Gastroesophageal sphincter (tissue), 4 donors: ENCODE data around the gene NKD2. TPM values are rescaled to one million over a fixed set of nuclear protein-coding genes. Genes with fewer than 3 reads are reported as not detected.

Source experiments
- ATAC-seq: fragments of 150-250 bp; one replicate; pipeline ENCODE4 v1.9.1; 2016; ENCODE audit warnings: mild to moderate bottlenecking, moderate library complexity
- H3K27ac ChIP-seq, 4 donors: fragments of 200-600 bp; sonication (generic) in 3 of 4; 1 replicate in 3 of 4; 2 replicates in 1 of 4; pipeline ENCODE4 v1.5.1; 2016 to 2019
- H3K27me3 ChIP-seq: fragments of 200-600 bp; sonication (generic); one replicate; pipeline ENCODE4 v1.5.1; 2019
- H3K36me3 ChIP-seq, 2 donors: fragments of 200-600 bp; sonication (generic); one replicate each; pipeline ENCODE4 v1.5.1; 2019; ENCODE audit warnings: control low read depth in 1 of 2
- H3K4me1 ChIP-seq, 3 donors: fragments of 200-600 bp; sonication (generic); 1 replicate in 2 of 3; 2 replicates in 1 of 3; pipeline ENCODE4 v1.5.1; 2016 to 2019; ENCODE audit warnings: control low read depth in 2 of 3
- H3K4me3 ChIP-seq, 2 donors: fragments of 200-600 bp; sonication (generic); one replicate each; pipeline ENCODE4 v1.5.1; 2019; ENCODE audit warnings: mild to moderate bottlenecking in 1 of 2, moderate library complexity in 1 of 2
- H3K9me3 ChIP-seq, 3 donors: fragments of 200-600 bp; sonication (generic); one replicate each; pipeline ENCODE4 v1.5.1; 2017 to 2019; ENCODE audit warnings: control low read depth in 2 of 3
- CTCF ChIP-seq, 4 experiments: fragments of 200-600 bp in 2 of 4; fragments of 450-650 bp in 2 of 4; sonication (generic) in 1 of 4; IDR thresholded peaks; one replicate each; pipeline ENCODE4 v1.5.1; 2017 to 2019; ENCODE audit warnings: antibody characterized with exemption in 4 of 4, mild to moderate bottlenecking in 2 of 4, moderate library complexity in 2 of 4
- EP300 ChIP-seq: sonication (generic); formaldehyde crosslinking; IDR thresholded peaks from one replicate; pipeline ENCODE4 v1.6.1; 2017; ENCODE audit warnings: antibody characterized with exemption, mild to moderate bottlenecking
- POLR2A ChIP-seq, 2 donors: fragments of 450-650 bp; IDR thresholded peaks; one replicate each; pipeline ENCODE4 v1.6.1; 2017; ENCODE audit warnings: antibody characterized with exemption in 2 of 2, mild to moderate bottlenecking in 2 of 2, moderate library complexity in 1 of 2
- POLR2AphosphoS5 ChIP-seq: sonication (generic); formaldehyde crosslinking; IDR thresholded peaks from one replicate; pipeline ENCODE4 v1.6.1; 2017; ENCODE audit warnings: antibody characterized with exemption
- WGBS, 2 donors: methylation state at CpG; one replicate each; pipeline ENCODE4 v1.1.5; 2018; ENCODE audit warnings: low coverage in 1 of 2; 5-methylcytosine and 5-hydroxymethylcytosine counted together
- total RNA-seq, 4 donors: library from RNA; depleted of rRNA; stranded (reverse); fragments of >200 nt; gene quantifications; one replicate each; pipeline ENCODE4 v1.1.0, GENCODE V29; 2016

Gene NKD2
- total RNA-seq, 4 donors from 2014 or later: 1.8 to 6.1 (median 1.9) TPM

GRCh38 chr5:1064383-1065142 is 56.0 kb downstream of the NKD2 start:
- H3K27me3 ChIP-seq: no peaks in the 10 kb centered on the region
- H3K4me1 ChIP-seq: no peaks in the 10 kb centered on the region
- H3K36me3 ChIP-seq: peaks cover 0 to 94% of the 10 kb centered on the region in 2 donors
- no peaks in the 10 kb centered on the region for H3K9me3 ChIP-seq
- H3K4me3 ChIP-seq: no peak overlapping the region
- TF ChIP-seq POLR2AphosphoS5 (no peak), CTCF (IDR thresholded peaks at IDR 0.05) (no peak), EP300 (no peak), POLR2A (IDR thresholded peaks at IDR 0.05) (no peak)
- 83 to 85% methylated on average over 35 to 36 of the region's 49 CpGs for WGBS, 2 donors
- H3K27ac ChIP-seq: no peak overlapping the region
- no peak for ATAC-seq

GRCh38 chr5:1065143-1065750 is 56.6 kb downstream of the NKD2 start:
- TF ChIP-seq EP300: no peak
- TF ChIP-seq POLR2A (IDR thresholded peaks at IDR 0.05): no peak
- no peak for TF ChIP-seq CTCF (IDR thresholded peaks at IDR 0.05)
- TF ChIP-seq POLR2AphosphoS5: no peak
- ATAC-seq: no peak
- Histone ChIP-seq H3K9me3 (no peaks in the 10 kb centered on the region), H3K27me3 (no peaks in the 10 kb centered on the region), H3K36me3 (peaks cover 0 to 91% of the 10 kb centered on the region in 2 donors), H3K4me3 (no peak overlapping the region), H3K4me1 (no peaks in the 10 kb centered on the region), H3K27ac (no peak overlapping the region)
- WGBS, 2 donors: 82% methylated on average over 2 of the region's 26 CpGs; no CpG with 5 or more reads in 1 of the 2 donors

GRCh38 chr5:1065891-1066650 is 57.5 kb downstream of the NKD2 start:
- no peak overlapping the region for H3K4me3 ChIP-seq
- no peak overlapping the region for H3K27ac ChIP-seq
- no peaks in the 10 kb centered on the region for H3K4me1 ChIP-seq
- peaks cover 0 to 85% of the 10 kb centered on the region in 2 donors for H3K36me3 ChIP-seq
- TF ChIP-seq POLR2AphosphoS5 (no peak), EP300 (no peak)
- WGBS, 2 donors: 73% methylated on average over 4 of the region's 16 CpGs; no CpG with 5 or more reads in 1 of the 2 donors
- no peaks in the 10 kb centered on the region for H3K27me3 ChIP-seq
- no peaks in the 10 kb centered on the region for H3K9me3 ChIP-seq
- ATAC-seq: no peak

- H3K9me3 ChIP-seq: no peaks in the 10 kb centered on the region
- H3K27ac ChIP-seq: no peak overlapping the region
- 93% methylated on average over 6 of the region's 12 CpGs; no CpG with 5 or more reads in 1 of the 2 donors for WGBS, 2 donors
- TF ChIP-seq EP300: no peak
- no peak for TF ChIP-seq POLR2AphosphoS5
- TF ChIP-seq CTCF (IDR thresholded peaks at IDR 0.05): no peak
- no peak for TF ChIP-seq POLR2A (IDR thresholded peaks at IDR 0.05)
- H3K4me3 ChIP-seq: no peak overlapping the region
- no peak for ATAC-seq
- H3K27me3 ChIP-seq: no peaks in the 10 kb centered on the region
- H3K4me1 ChIP-seq: no peaks in the 10 kb centered on the region
- H3K36me3 ChIP-seq: peaks cover 0 to 81% of the 10 kb centered on the region in 2 donors
These were observed 58.1 kb downstream of the NKD2 start for GRCh38 chr5:1066676-1067075.
